ENCODE results near the gene MBNL2.

DNA sequence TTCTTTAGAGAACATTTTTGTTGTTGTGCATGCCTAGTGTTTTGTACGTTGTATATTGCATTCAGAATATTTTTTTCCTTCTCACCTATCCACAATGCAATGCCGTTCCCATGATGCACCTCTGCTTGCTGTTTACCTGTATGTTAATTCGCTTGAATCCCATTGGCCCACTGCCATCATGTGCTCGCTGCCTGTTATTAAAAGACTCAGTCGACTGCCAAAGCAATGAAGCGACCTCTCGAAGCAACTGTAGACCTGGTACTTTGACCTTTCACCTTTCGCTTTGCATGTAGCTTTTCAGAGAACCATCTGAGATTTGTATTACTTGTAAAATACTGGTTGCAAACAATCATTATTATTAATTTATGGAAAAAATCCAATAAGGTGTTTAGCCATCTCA, 134.5 kb downstream of the MBNL2 start:
- no peak for TF ChIP-seq POLR2A (IDR thresholded peaks at IDR 0.05)
- TF ChIP-seq, protein P1, sequence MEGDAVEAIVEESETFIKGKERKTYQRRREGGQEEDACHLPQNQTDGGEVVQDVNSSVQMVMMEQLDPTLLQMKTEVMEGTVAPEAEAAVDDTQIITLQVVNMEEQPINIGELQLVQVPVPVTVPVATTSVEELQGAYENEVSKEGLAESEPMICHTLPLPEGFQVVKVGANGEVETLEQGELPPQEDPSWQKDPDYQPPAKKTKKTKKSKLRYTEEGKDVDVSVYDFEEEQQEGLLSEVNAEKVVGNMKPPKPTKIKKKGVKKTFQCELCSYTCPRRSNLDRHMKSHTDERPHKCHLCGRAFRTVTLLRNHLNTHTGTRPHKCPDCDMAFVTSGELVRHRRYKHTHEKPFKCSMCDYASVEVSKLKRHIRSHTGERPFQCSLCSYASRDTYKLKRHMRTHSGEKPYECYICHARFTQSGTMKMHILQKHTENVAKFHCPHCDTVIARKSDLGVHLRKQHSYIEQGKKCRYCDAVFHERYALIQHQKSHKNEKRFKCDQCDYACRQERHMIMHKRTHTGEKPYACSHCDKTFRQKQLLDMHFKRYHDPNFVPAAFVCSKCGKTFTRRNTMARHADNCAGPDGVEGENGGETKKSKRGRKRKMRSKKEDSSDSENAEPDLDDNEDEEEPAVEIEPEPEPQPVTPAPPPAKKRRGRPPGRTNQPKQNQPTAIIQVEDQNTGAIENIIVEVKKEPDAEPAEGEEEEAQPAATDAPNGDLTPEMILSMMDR (IDR thresholded peaks at IDR 0.05), result no peak

Measured in uterus (tissue), 2 donors.